Keratinocyte (primary cell): Measurements from ENCODE around the gene MYH10. TPM values are rescaled to one million over a fixed set of nuclear protein-coding genes. Genes with fewer than 3 reads are reported as not detected.

ENCODE experiments used
- DNase-seq: peaks from one replicate; pipeline ENCODE4 v3.0.0-alpha.2; 2011; ENCODE audit warnings: low read depth, missing footprints, low spot score
- FAIRE-seq: peaks from 2 replicates; lab custom pipeline; 2011; peaks lifted over from hg19 to GRCh38; lab: Jason Lieb, UNC
- H2AFZ ChIP-seq: 2 replicates; pipeline ENCODE4 v1.6.0; 2012; ENCODE audit warnings: low read length, control low read depth, inconsistent platforms; ENCODE audit not compliant: control insufficient read depth
- H3K27ac ChIP-seq: 2 replicates; pipeline ENCODE4 v1.5.1; 2011; ENCODE audit warnings: low read length; ENCODE audit not compliant: control insufficient read depth, insufficient read depth
- H3K27me3 ChIP-seq: 3 replicates; pipeline ENCODE4 v1.6.0; 2011; ENCODE audit warnings: low read length; ENCODE audit not compliant: control insufficient read depth, insufficient read depth; ENCODE audit errors: extremely low read depth
- H3K36me3 ChIP-seq, 2 experiments: 2 replicates in 1 of 2; 3 replicates in 1 of 2; pipeline ENCODE4 v1.5.1; 2011; ENCODE audit warnings: low read length in 2 of 2, mild to moderate bottlenecking in 1 of 2; ENCODE audit not compliant: control insufficient read depth in 2 of 2, insufficient read depth in 2 of 2; ENCODE audit errors: extremely low read depth in 1 of 2
- H3K4me1 ChIP-seq: 3 replicates; pipeline ENCODE4 v1.5.1; 2011; ENCODE audit warnings: low read length; ENCODE audit not compliant: control insufficient read depth, insufficient read depth; ENCODE audit errors: extremely low read depth
- H3K4me2 ChIP-seq: 3 replicates; pipeline ENCODE4 v1.6.0; 2011; ENCODE audit warnings: low read depth, low read length; ENCODE audit not compliant: control insufficient read depth, insufficient read depth; ENCODE audit errors: extremely low read depth
- H3K4me3 ChIP-seq, 3 experiments: fragments of 200-600 bp in 1 of 3; sonication (generic) in 1 of 3; 2 replicates in 2 of 3; 3 replicates in 1 of 3; pipeline ENCODE4 v1.5.1; 2011 to 2016; ENCODE audit warnings: low read length in 3 of 3, mild to moderate bottlenecking in 3 of 3, control low read depth in 2 of 3, inconsistent platforms in 1 of 3, low read depth in 1 of 3, mixed read lengths in 1 of 3, mixed run types in 1 of 3, moderate library complexity in 1 of 3; ENCODE audit not compliant: control insufficient read depth in 2 of 3, insufficient read depth in 2 of 3; ENCODE audit errors: extremely low read depth in 1 of 3
- H3K79me2 ChIP-seq: 2 replicates; pipeline ENCODE4 v1.6.0; 2012; ENCODE audit warnings: low read length; ENCODE audit not compliant: control insufficient read depth, insufficient read depth
- H3K9ac ChIP-seq: 3 replicates; pipeline ENCODE4 v1.6.0; 2011; ENCODE audit warnings: low read length; ENCODE audit not compliant: control insufficient read depth, insufficient read depth; ENCODE audit errors: extremely low read depth
- H3K9me1 ChIP-seq: 3 replicates; pipeline ENCODE4 v1.6.0; 2011; ENCODE audit warnings: low read length; ENCODE audit not compliant: control insufficient read depth, insufficient read depth; ENCODE audit errors: extremely low read depth
- H3K9me3 ChIP-seq: 2 replicates; pipeline ENCODE4 v1.5.1; 2012; ENCODE audit warnings: low read depth, low read length; ENCODE audit not compliant: control insufficient read depth
- H4K20me1 ChIP-seq: 3 replicates; pipeline ENCODE4 v1.6.0; 2011; ENCODE audit warnings: low read length; ENCODE audit not compliant: control insufficient read depth, insufficient read depth; ENCODE audit errors: extremely low read depth
- EZH2 ChIP-seq: IDR thresholded peaks from one replicate; pipeline ENCODE4 v1.6.1; 2012; ENCODE audit warnings: inconsistent platforms, mild to moderate bottlenecking, low read length, moderate library complexity
- dilution Hi-C: fragments of 300-500 bp; cut with MboI; formaldehyde crosslinking; loops from one replicate; pipeline ENCODE4 v1.7.0; 2020; ENCODE audit warnings: low sequenced_read_pairs; ENCODE audit not compliant: extremely low pct_ligation_motif_present
- polyA plus RNA-seq, 5 experiments: library from polyadenylated mRNA; depleted of rRNA in 3 of 5; stranded (reverse) in 3 of 5; stranded (forward) in 1 of 5; unstranded in 1 of 5; fragments of >200 nt; gene quantifications; 1 replicate in 1 of 5; 2 replicates in 3 of 5; 3 replicates in 1 of 5; pipeline versions ENCODE4 v1.2.1 to v1.2.3, GENCODE V29; 2011 to 2012; ENCODE audit warnings: missing spikeins in 2 of 5, low read depth in 1 of 5, low replicate concordance in 1 of 5
- TF ChIP-seq, protein P1 (sequence below), 3 experiments: IDR thresholded peaks in 1 of 3; conservative IDR thresholded peaks in 1 of 3; optimal IDR thresholded peaks in 1 of 3; 2 replicates in 2 of 3; 3 replicates in 1 of 3; pipeline versions ENCODE3 to v1.5.1; 2011; ENCODE audit warnings: low read length in 3 of 3, mild to moderate bottlenecking in 3 of 3, moderate library complexity in 2 of 3, control low read depth in 1 of 3, inconsistent platforms in 1 of 3; ENCODE audit not compliant: insufficient read depth in 2 of 3; ENCODE audit errors: extremely low read depth in 1 of 3

The MYH10 gene
- polyA plus RNA-seq, 1 donor (not counting 4 experiments of a cell fraction or from before 2014, with no cell fraction given): 21.2 TPM

DNA sequence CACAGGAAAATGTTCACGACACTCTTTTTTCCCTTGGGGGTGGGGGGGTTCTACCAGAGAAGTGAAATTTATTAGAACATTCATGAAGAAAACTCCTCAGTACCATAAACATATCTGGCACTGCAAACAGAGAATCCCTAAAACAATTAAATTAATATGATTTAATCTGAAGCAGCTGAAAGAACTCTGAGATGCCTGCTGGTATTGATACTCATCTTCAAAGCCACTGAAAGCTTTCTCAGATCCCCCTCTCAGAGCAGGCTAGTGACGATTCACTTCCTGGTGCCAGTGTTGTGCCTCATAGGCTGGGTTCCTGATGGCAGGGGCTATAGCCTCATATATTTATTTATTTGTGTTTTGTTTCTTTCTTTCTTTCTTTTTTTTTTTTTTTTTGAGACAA is 52.7 kb downstream of the MYH10 start:
- Histone ChIP-seq H3K4me1 (peaks cover 18% of the 10 kb centered on the region), H3K79me2 (peaks cover 2% of the 10 kb centered on the region), H3K9me1 (no peaks in the 10 kb centered on the region), H3K4me2 (no peak overlapping the region), H3K27me3 (no peaks in the 10 kb centered on the region), H3K27ac (no peak overlapping the region), H3K36me3 (peaks cover 0 to 5% of the 10 kb centered on the region in 2 experiments), H4K20me1 (no peaks in the 10 kb centered on the region), H3K9me3 (no peaks in the 10 kb centered on the region), H3K4me3 (no peak overlapping the region), H2AFZ (no peak overlapping the region), H3K9ac (no peak overlapping the region)
- dilution Hi-C loops: no loop called here
- no peak for TF ChIP-seq EZH2
- TF ChIP-seq, protein P1, sequence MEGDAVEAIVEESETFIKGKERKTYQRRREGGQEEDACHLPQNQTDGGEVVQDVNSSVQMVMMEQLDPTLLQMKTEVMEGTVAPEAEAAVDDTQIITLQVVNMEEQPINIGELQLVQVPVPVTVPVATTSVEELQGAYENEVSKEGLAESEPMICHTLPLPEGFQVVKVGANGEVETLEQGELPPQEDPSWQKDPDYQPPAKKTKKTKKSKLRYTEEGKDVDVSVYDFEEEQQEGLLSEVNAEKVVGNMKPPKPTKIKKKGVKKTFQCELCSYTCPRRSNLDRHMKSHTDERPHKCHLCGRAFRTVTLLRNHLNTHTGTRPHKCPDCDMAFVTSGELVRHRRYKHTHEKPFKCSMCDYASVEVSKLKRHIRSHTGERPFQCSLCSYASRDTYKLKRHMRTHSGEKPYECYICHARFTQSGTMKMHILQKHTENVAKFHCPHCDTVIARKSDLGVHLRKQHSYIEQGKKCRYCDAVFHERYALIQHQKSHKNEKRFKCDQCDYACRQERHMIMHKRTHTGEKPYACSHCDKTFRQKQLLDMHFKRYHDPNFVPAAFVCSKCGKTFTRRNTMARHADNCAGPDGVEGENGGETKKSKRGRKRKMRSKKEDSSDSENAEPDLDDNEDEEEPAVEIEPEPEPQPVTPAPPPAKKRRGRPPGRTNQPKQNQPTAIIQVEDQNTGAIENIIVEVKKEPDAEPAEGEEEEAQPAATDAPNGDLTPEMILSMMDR (optimal IDR thresholded peaks at IDR 0.05 in 1 of 3, IDR thresholded peaks at IDR 0.05 in 1 of 3, conservative IDR thresholded peaks at IDR 0.05 in 1 of 3; ENCODE audit: extremely low read depth in 1 of 3, insufficient read depth in 2 of 3, low read length in 3 of 3): no peak
- FAIRE-seq (no peak), DNase-seq (no peak)

DNA sequence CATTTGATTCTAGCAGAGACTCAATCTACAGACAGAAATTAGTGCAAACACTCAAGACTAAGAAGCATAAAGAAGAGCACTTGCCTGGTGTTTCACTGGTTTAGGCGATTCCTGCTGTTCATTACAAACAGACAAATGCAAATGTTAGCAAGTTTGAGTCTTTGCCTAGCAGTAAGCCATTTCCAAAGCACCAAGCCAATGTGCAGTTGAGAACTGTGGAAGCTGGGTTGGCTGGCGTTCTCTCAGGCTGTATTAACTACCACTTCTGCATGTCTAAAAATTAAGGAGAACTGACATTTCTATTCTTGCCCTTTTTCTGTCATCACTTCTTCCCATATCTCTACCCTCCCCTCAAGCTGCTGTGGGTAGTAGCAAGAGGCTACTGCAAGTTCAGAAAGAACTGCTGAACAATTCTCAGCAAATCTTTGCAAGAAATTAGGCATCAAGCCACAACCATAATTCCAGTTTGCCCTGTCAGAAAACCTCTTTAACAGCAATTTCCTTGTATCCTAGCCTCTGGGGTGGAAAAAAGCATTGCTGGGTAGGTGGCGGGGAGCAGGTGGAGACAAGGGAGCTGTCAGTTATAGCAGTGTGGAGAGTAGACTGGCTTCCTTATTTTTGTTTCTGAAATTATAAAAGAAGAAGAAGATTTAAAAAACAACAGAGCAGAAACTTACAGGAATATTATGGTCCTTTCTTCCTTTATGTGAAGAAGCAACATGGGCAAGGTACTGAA is 53.8 kb downstream of the MYH10 start:
- dilution Hi-C loops: no loop called here
- Histone ChIP-seq H3K4me2 (no peak overlapping the region), H3K79me2 (peaks cover 2% of the 10 kb centered on the region), H3K4me3 (no peak overlapping the region), H3K27ac (no peak overlapping the region), H3K36me3 (peaks cover 0 to 5% of the 10 kb centered on the region in 2 experiments), H3K9ac (no peak overlapping the region), H4K20me1 (no peaks in the 10 kb centered on the region), H3K9me3 (no peaks in the 10 kb centered on the region), H3K9me1 (no peaks in the 10 kb centered on the region), H3K4me1 (peaks cover 15% of the 10 kb centered on the region), H2AFZ (no peak overlapping the region), H3K27me3 (no peaks in the 10 kb centered on the region)
- FAIRE-seq (no peak), DNase-seq (no peak)
- no peak for TF ChIP-seq EZH2
- TF ChIP-seq, protein P1 (optimal IDR thresholded peaks at IDR 0.05 in 1 of 3, IDR thresholded peaks at IDR 0.05 in 1 of 3, conservative IDR thresholded peaks at IDR 0.05 in 1 of 3; ENCODE audit: extremely low read depth in 1 of 3, insufficient read depth in 2 of 3, low read length in 3 of 3): no peak
